ENCODE data around the gene KBTBD3. TPM values are rescaled to one million over a fixed set of nuclear protein-coding genes. Genes with fewer than 3 reads are reported as not detected.
"Not testable (repeated sequence)": the region's sequence is repeated elsewhere in the genome, so short reads cannot be mapped to it uniquely, and the experiment has no call there.

Gene KBTBD3
- polyA plus RNA-seq, 1 donor: 5.8 TPM

DNA sequence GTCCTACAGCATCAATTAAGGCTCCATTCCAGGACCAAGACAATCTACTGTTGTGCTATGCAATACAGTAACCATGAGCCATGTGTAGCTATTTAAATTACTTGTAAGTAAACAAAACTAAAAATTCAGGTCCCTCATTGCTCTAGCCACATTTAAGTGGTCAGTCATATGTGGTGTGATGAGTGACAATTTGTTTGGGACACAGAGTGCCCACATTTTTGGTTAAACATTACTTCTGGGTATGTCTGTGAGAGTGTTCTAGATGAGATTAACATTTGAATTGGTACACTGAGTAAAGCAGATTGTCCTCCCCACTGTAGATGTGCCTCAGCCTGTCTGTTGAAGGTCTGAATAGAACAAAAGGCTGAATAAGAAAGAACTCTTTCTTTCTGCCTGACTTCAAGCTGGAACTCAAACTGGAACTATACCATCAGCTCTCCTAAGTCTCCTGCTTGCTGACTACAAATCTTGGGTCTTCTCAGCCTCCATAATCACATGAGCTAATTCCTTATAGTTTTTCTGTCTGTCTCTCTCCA is 15.8 kb downstream of the KBTBD3 start:
- DNase-seq: no peak

DNA sequence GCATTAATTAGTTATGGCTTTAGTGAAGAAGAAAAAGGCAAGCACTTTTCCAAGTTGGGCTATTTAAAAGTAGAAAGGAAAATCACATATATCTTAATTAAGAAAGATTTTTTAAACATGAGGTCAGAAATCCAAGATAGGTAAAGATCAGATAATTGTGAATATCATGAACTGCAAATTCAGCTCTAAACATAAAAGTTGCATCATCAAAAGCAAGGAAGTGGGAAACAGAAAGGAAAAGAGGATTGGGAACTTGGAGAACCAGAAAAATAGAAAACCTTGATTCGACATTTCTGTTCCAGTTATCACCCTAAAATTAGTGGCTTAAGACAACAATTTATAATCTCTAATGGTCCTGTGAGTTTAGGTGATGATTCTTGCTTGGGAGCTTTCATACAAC is 17.5 kb downstream of the KBTBD3 start:
- no peak for DNase-seq

GRCh38 chr11:106058377-106058776 is 18.8 kb downstream of the KBTBD3 start:
- not testable (repeated sequence) for DNase-seq

DNA sequence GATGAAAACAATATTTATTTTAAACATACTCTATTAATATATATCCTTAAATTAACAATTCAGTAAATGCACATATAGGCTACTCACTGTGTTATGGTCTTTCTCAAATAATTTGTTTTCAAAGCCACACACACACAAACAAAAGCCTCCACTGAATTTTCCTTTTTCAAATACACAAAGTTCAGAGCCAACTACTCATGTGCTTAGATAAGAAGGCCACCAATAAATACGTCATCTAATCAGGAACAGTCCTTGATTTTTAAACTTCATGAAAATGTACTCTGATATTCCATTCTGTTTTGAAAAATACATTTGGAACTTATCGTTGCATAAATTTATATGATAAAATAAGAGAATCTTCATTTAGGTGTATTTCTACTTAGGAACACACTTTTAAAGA is 26.0 kb downstream of the KBTBD3 start:
- DNase-seq: no peak

DNA sequence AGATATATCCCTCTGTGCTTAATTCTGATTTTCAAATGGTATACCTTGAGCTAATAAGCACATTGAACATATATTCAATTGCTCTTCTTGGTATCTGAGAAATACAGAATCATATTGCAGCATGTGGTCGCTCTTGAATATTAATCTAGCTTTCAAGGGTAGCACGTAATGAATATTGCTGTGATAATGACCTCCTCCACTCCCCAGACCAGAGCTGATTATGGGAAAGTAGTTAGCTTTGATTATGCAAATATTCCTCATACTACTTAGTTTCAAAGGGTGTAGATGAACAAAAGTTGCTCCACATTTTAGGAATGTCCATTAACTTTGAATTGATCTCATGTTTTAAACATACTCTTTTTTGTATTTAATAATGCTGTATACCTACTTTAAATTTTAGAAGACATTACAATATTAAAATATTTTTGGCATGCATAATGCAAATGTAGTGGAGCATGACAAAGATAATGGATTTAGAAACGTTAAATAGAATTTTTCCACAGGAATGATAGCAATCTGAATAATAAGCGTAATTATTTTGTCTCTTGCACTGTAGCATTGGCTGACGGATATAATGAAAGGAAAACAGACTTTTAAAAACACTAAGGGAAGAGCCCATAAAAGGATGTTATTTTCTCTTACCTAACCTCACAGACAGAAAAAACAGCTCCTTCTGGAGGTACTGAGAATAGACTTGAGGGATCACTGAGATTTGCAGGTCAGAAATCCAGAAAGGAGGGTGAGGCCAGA is 27.2 kb downstream of the KBTBD3 start:
- DNase-seq: no peak

- DNase-seq: no peak
Measured at GRCh38 chr11:106047631-106048030, 29.5 kb downstream of the KBTBD3 start.

- DNase-seq: no peak
Measured at GRCh38 chr11:106043540-106043939, 33.6 kb downstream of the KBTBD3 start.

DNA sequence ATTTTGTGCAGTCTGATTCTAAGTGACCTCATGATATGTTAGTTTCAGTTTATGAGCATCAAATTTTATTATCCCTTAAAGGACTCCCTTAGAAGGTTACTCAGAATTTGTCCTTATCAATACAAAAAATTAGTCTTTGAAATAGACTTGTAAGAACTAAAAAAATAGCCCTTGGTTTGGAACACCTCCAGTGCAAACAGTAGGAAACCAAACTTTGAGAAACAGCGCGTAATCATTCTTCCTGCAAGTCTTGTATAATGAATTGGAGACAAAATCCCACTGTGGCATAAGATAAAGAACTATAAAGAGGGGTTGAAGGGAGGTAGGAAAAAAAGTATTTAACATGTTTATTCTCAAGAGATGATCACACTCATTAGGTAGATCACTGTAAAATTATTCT is 44.3 kb downstream of the KBTBD3 start:
- no peak for DNase-seq

- no peak for DNase-seq
Measured at GRCh38 chr11:106031936-106032335, 45.2 kb downstream of the KBTBD3 start.

DNA sequence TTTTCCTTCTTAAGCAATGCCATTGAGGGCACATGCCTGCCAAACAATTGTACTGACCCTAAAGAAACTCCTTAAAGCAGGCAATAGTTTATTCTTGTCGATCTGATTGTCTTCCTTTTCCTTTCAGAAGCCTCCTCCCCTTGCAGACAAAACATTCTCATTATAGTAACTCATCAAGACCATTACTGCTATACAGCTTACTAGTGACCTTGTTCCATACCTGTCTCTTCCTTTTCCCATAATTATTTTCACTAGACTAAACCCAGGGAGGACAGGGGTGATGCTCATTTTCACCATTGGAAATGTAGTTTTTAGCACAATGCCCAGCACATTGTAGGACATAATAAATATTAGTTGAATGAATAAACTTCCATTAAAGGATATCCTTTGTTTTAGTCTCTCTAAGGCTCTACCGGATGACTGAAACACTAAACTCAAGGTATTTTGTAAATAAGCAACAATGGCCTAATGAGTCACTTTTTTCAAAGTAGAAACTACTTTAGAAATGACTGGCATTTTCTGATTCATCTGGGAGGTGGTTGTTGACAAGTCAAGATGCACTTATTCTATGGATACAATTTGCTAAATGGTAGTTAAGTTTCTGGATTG is 45.8 kb downstream of the KBTBD3 start:
- DNase-seq: no peak

DNA sequence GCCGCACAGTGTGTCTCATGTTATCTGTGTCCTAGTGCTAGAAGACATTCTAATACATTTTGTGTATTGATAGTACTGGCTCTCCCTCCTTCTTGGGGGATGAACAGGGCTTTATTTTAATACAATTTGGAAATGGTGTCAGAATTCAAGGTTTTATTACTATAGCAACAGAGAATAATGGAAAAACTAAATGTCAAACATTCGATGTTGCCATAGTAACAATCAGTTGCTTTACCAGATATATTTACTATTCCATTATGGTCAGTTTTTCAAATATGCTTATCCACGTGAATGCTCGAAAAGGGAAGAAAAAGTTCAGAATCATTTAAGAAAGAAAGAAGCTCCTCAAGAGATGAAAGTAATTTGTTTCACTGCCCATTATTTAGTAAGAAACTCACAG is 46.5 kb downstream of the KBTBD3 start:
- DNase-seq: no peak

DNA sequence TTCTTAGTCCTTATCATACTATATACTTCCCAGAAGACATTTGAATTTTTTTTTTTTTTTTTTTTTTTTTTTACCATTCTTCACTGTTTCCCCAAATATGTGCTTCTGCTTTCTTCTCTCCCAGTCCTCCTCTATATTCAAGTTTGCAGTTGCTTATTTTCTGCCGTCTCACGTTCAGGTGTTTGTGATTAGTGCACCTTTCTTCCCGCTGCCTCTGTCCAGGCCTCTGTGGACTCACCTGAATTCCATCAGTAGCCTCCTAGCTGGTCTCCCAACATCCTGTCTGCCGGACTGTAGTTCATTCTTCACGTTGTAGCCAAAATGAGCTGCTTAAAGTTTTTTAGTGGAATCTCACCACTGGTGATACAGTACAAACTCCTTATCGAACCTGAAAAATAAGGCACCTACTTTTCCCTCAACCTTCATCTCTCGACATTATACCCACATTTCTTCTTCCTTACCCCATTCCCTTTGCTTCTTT is 54.3 kb downstream of the KBTBD3 start:
- no peak for DNase-seq

GRCh38 chr11:106021967-106022794 is 55.0 kb downstream of the KBTBD3 start, which contains the start of gene MSANTD4:
Gene MSANTD4 (minus strand): TSS chr11:106022240. CDS start chr11:106010917, 11,323 bp downstream.
- peak; percentile 98 for DNase-seq

GRCh38 chr11:106021181-106021966 is 55.8 kb downstream of the KBTBD3 start:
- DNase-seq: peak; percentile 8

DNA sequence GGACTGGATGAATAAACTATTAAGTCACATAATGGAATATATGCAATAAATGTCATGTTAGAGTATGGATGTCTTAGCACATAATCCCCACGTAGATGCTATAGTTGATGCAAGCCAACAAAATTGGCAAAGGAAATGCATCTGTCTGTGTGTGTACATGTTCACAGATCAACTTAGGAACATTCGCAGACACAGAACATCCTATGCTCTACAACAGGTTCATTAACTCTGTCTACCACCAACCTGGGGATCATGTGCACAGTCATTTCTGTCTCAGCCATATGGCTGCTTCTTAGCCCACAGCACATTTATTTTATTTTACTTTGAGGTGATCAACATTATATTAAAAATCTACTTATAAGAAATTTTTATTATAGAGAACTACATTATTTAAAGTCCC is 60.1 kb downstream of the KBTBD3 start:
- DNase-seq: no peak

DNA sequence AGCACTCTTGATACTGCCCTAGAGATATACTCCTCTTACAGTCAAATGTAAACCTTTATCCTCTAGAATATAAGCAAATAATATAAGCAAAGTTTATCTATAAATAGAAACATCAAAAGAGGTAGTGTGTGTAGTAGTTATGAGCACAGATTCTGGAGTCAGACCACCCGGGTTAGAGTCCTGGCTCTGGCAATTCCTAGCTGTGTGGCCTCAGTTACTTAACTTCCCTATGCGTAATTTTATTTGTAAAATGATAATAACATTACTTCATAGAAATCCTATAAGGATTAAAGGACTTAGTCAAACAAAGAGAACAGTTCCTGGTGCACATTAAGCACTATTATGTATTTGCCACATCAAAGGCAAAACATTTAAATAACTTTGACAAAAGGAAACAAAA is 62.1 kb downstream of the KBTBD3 start:
- no peak for DNase-seq

DNA sequence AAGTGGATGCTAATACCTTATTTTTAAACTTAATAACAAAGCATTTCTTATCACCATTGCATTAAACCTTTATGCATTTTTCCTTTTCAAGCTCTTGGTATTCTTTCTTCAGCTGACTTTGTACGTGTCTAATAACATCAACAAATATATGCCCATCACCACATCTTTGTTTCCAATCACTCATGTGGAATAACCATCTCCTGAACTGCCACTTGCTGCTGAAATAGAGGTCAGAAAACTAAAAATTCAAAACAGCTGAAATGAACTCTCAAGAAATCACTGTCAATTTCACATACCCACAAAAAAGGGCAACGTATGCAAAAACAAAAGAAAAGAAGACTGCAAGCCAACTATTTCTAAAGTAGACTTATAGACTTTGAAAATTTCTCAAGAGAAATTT is 62.5 kb downstream of the KBTBD3 start:
- no peak for DNase-seq

DNA sequence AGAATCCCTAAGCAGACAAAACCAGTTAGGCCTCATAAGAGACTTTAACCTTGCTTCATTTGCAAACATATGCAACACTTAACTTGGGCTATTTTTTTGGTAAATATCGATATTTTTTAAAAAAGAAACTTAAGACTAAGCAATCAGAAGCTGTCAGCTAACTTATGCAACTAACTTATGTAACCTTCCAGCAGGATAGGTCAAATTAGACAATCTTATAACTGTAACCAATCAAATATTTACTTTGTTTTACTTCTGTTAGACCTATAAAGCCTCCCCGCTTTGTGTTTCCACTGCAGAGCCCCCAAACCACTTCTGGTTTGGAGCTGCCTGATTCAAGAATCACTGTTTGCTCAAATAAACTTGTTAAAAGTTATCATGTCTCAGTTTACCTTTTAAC is 63.1 kb downstream of the KBTBD3 start:
- no peak for DNase-seq

DNA sequence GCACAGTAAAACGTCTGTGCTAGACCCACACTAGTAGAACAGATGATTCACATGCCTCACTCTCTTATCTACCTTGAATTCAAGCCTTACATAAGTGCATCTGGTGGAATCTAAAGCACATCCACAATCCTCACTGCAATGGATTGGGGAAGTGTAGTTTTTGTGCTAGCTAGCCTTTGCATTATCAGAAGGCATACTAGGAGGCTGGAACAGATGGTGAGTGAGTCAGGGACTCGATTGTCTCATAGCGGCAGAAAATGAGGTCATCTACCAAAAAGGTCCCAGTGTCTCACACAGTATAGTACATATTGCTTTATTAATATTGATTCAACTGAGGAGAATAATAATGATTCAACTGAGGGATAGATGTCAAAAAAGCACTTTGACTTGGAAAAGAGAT is 64.4 kb downstream of the KBTBD3 start:
- no peak for DNase-seq

GRCh38 chr11:106011481-106011880 is 65.7 kb downstream of the KBTBD3 start:
- DNase-seq: no peak

GRCh38 chr11:106003094-106003493 is 74.1 kb downstream of the KBTBD3 start:
- not testable (repeated sequence) for DNase-seq

Data from hindlimb muscle (tissue), 1 donor.